Fibroblast of peridontal ligament (primary cell): ENCODE data around the gene REM2.

Experiments used
- DNase-seq: peaks from one replicate; pipeline ENCODE4 v3.0.0-alpha.2; 2010; ENCODE audit errors: extremely low read depth

Gene REM2

DNA sequence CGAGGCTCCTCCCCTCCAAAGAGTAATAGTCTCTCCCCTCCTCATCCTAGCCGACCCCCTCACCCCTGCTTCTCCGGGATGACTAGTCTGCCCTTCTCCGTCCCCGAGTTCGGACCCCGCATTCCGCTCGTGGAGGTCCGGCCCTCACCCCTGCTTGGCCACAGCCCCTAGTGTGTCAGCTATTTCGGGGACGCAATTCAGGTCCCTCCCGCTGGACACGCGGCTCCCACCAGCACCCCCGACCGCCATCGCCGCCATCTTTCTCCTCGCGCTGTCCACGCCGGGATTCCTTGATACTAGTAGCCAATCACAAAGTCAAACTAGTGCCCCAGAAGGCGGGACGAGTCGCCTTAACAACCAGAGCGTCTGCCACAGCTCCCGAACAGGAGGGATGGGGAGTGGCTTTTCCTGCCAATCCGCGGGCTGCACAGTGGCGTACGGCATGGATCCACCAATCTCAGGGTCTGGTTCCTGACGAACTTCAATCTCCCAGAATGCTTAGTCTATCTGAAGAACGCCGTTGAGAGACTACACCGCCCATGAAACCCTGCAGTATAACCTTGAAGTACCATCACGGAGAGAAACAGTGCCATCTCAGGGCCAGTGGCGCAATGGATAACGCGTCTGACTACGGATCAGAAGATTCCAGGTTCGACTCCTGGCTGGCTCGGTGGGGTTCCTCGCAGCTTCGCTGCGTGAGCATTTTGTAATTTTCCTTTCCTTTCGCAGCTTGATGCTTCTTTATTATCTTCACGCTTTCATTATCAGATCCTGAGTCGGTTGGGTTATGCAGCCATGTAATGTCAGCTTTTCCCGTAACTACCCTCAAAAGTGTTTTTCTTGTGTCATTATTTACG lies 46.3 kb downstream of the REM2 start, which contains the start of gene PRMT5:
Gene PRMT5, minus strand, starts transcription at position 273 of the 857 bp plus-strand sequence. Its CDS starts 15 bp downstream, at position 258.
- peak; percentile 100 for DNase-seq

DNA sequence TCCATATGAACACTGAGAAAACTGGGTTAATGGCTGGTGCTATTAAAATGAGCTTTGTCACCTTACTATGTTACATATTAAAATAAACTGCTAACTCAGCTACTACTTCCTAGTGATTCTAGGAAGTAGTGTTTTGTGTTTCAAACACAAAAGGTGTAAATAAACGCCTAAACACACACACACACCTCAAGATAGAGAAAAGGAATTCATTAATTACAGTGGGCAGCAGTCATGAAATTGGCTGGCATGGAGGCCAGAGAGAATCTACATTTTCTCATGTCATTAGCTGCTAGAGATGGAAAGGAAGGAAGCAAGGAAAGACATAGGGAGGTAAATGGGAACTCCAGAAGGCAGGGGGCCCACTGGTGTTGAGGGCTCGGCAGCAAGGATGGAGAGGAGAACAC lies 46.9 kb downstream of the REM2 start:
- no peak for DNase-seq

DNA sequence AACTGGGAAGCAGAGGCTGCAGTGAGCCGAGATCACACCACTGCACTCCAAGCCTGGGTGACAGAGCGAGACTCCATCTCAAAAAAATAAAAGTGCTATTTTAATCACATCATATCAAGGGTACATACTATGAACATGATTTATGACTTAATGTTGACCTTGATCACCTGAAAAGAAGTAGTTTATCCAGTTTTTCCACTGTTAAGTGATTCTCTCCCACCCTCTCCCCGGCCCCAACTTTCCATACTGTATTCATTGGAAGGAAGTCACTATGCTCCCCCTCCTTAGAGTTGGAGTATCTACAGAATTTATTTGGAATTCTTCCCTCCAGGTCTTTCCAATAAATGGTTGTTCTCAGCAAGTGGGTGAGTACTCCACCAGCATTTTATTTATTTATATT lies 49.1 kb downstream of the REM2 start:
- DNase-seq, result no peak

DNA sequence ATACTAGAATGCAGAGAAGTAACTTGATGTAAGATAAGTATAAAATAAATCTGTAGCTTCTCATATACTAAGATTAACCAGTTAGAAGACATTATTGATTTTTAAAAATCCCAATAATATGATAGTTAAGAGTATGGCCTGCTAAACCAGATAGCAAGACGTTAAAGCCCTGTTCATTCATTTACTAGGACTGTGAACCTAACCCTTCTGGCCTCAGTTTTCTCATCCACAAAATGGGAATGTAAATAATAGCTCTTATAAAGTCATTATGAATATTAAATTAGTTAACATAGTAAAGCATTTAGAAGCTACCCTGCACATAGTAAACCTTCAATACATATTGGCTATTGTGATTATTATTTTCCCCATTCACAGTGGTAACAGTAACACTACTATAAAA lies 52.1 kb downstream of the REM2 start:
- no peak for DNase-seq
